Activated CD4-positive, alpha-beta T cell treated with anti-CD3 and anti-CD28 coated beads for 36 hours (primary cell): ENCODE data around the gene CYP4F2. TPM values are rescaled to one million over a fixed set of nuclear protein-coding genes. Genes with fewer than 3 reads are reported as not detected.
"Not testable (repeated sequence)": the region's sequence is repeated elsewhere in the genome, so short reads cannot be mapped to it uniquely, and the experiment has no call there.

Source experiments
- ATAC-seq: fragments of 200-7000 bp; cut with Tn5 transposase; one replicate; pipeline ENCODE4 v1.10.0; 2021; ENCODE audit warnings: mild to moderate bottlenecking, moderate library complexity
- CTCF ChIA-PET: fragments of 350-600 bp; sonication (Branson Sonifier 250); formaldehyde crosslinking; loops from one replicate; lab custom pipeline; 2021; ENCODE audit warnings: antibody characterized with exemption; lab: Charles Lee
- POLR2A ChIA-PET: fragments of 350-600 bp; sonication (Branson Sonifier 250); formaldehyde crosslinking; loops from one replicate; lab custom pipeline; 2021; ENCODE audit warnings: antibody characterized with exemption, inconsistent platforms; lab: Charles Lee
- DNase-seq: peaks from one replicate; pipeline ENCODE4 v3.0.0-alpha.2; 2020
- H3K27ac Mint-ChIP-seq: one replicate; pipeline ENCODE4 v1.8.0; 2021; ENCODE audit warnings: mixed read lengths
- H3K27me3 Mint-ChIP-seq: one replicate; pipeline ENCODE4 v1.8.0; 2021; ENCODE audit warnings: mixed read lengths
- H3K36me3 Mint-ChIP-seq: one replicate; pipeline ENCODE4 v1.8.0; 2021; ENCODE audit warnings: low read depth, mixed read lengths
- H3K4me1 Mint-ChIP-seq: one replicate; pipeline ENCODE4 v1.8.0; 2021; ENCODE audit warnings: mixed read lengths
- H3K4me3 Mint-ChIP-seq: one replicate; pipeline ENCODE4 v1.8.0; 2021; ENCODE audit warnings: mild to moderate bottlenecking, moderate library complexity, mixed read lengths
- H3K9me3 Mint-ChIP-seq: one replicate; pipeline ENCODE4 v1.8.0; 2021; ENCODE audit warnings: low read depth, mixed read lengths
- intact Hi-C, 2 experiments: fragments of 100-400 bp; cut with DNase I in 1 of 2; cut with micrococcal nuclease in 1 of 2; formaldehyde crosslinking; loops; one replicate each; pipeline versions ENCODE4 v1.14.2 to v1.15.1; 2022 to 2024; cut with DNase I, micrococcal nuclease
- total RNA-seq, 2 experiments: library from RNA; stranded (reverse); gene quantifications; one replicate each; pipeline ENCODE4 v1.2.3, GENCODE V29; 2021

CYP4F2 gene
- total RNA-seq, 2 experiments from 2014 or later = not detected

GRCh38 chr19:15923702-15924101 lies 25.8 kb upstream of the CYP4F2 start:
- no peak for DNase-seq
- Mint-ChIP-seq H3K27ac (no peak overlapping the region), H3K27me3 (peaks cover 22% of the 10 kb centered on the region), H3K4me1 (no peaks in the 10 kb centered on the region), H3K9me3 (no peaks in the 10 kb centered on the region), H3K4me3 (no peak overlapping the region), H3K36me3 (no peaks in the 10 kb centered on the region)
- POLR2A ChIA-PET = no interaction called here
- intact Hi-C loops = no loop called here
- CTCF ChIA-PET = no interaction called here
- no peak for ATAC-seq

- intact Hi-C loops = no loop called here
- ATAC-seq = no peak
- Mint-ChIP-seq H3K27me3 (peaks cover 24% of the 10 kb centered on the region), H3K36me3 (no peaks in the 10 kb centered on the region), H3K9me3 (no peaks in the 10 kb centered on the region), H3K4me3 (no peak overlapping the region), H3K4me1 (no peaks in the 10 kb centered on the region), H3K27ac (no peak overlapping the region)
- no peak for DNase-seq
- ChIA-PET POLR2A (no interaction called here), CTCF (no interaction called here)
Measured at GRCh38 chr19:15922021-15922420, 24.1 kb upstream of the CYP4F2 start.

DNA sequence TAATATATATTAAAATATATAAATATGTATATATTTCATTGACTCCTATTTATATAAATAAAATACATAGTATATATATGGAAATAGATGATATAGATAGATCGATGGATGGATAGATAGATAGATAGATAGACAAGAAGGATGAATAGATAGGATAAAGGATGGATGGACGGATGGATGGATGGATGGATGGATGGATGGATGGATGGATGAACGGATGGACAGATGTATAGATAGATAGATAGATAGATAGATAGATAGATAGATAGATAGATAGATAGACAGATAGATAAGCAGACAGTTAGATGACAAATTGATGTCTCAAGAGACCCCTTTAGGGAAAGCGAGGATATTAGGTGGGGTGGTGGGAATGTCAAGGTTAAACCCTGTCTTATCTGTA lies 21.4 kb upstream of the CYP4F2 start:
- Mint-ChIP-seq H3K9me3 (no peaks in the 10 kb centered on the region), H3K36me3 (peaks cover 3% of the 10 kb centered on the region), H3K4me1 (no peaks in the 10 kb centered on the region), H3K27me3 (peaks cover 20% of the 10 kb centered on the region), H3K4me3 (no peak overlapping the region), H3K27ac (no peak overlapping the region)
- DNase-seq (no peak), ATAC-seq (no peak)
- intact Hi-C loops = no loop called here
- CTCF ChIA-PET = no interaction called here
- POLR2A ChIA-PET = no interaction called here

- Mint-ChIP-seq H3K4me3 (no peak overlapping the region), H3K27me3 (peaks cover 30% of the 10 kb centered on the region), H3K27ac (no peak overlapping the region), H3K36me3 (peaks cover 3% of the 10 kb centered on the region), H3K4me1 (peaks cover 3% of the 10 kb centered on the region), H3K9me3 (no peaks in the 10 kb centered on the region)
- ChIA-PET POLR2A (no interaction called here), CTCF (no interaction called here)
- intact Hi-C loops = no loop called here
- DNase-seq (no peak), ATAC-seq (no peak)
Measured at GRCh38 chr19:15915109-15915508, 17.2 kb upstream of the CYP4F2 start.

DNA sequence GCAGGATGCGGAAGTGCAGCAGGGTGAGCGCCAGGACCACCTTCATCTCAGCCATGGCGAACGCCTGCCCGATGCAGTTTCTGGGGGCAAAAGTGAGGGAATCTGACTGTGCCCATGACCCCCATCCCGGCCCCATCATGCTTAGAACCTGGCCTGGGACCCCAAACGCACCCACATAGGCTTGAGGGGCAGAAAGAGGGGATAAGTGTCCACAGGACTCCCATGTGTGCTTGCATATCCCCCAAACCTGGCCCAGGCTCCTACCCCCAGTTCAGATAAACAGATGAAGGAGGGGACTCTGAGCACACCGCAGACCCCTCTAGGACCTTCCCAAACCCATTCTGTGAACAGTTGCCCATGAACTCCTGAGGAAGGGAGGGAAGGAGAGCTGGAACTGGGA lies 16.0 kb upstream of the CYP4F2 start:
- Mint-ChIP-seq H3K4me1 (peaks cover 3% of the 10 kb centered on the region), H3K36me3 (peaks cover 3% of the 10 kb centered on the region), H3K27ac (no peak overlapping the region), H3K4me3 (no peak overlapping the region), H3K27me3 (peaks cover 32% of the 10 kb centered on the region), H3K9me3 (no peaks in the 10 kb centered on the region)
- DNase-seq (no peak), ATAC-seq (no peak)
- intact Hi-C loops = no loop called here
- ChIA-PET POLR2A (no interaction called here), CTCF (no interaction called here)

- H3K4me3 Mint-ChIP-seq = no peak overlapping the region
- H3K9me3 Mint-ChIP-seq = no peaks in the 10 kb centered on the region
- H3K36me3 Mint-ChIP-seq = peaks cover 3% of the 10 kb centered on the region
- H3K27ac Mint-ChIP-seq = no peak overlapping the region
- intact Hi-C loops = no loop called here
- peaks cover 3% of the 10 kb centered on the region for H3K4me1 Mint-ChIP-seq
- H3K27me3 Mint-ChIP-seq = peaks cover 28% of the 10 kb centered on the region
- DNase-seq (no peak), ATAC-seq (no peak)
- CTCF ChIA-PET = no interaction called here
- POLR2A ChIA-PET = no interaction called here
Measured at GRCh38 chr19:15913384-15913783, 15.5 kb upstream of the CYP4F2 start.

DNA sequence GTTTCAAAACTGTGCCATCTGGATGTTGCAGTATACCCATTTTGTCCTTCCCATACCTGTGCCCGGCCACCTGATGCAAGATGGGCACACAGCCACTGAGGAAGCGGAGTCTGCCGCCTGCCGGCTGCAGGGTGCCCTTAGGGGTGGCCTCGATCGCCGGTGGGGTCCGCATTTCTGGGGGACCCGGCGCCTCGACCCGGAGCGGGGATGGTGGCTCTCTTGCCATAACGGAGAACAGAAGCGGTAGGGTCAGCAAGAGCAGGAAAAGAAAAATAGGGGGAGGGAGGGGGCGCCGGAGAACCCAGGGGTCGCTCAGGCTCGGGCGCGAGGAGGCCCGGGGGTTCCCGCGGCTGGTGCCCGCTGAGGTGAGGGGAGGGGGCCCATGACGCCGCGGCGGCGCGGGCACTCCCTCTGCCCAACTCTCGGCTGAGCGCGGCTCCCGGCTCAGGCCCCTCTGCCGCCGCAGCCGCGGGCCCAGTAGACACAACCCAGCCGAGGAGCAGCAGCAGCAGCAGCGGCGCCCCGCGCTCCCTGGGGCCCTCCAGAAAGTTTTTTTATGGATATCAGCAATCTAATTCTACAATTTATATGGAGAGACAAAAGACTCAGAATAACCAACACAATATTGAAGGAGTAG lies 13.8 kb upstream of the CYP4F2 start:
- DNase-seq (no peak), ATAC-seq (no peak)
- H3K9me3 Mint-ChIP-seq = no peaks in the 10 kb centered on the region
- no peak overlapping the region for H3K27ac Mint-ChIP-seq
- H3K27me3 Mint-ChIP-seq = peaks cover 30% of the 10 kb centered on the region
- intact Hi-C loops = no loop called here
- ChIA-PET POLR2A (no interaction called here), CTCF (interaction anchor here (0.6 to 0.7 kb wide), 2 partner anchors 56 to 282 kb away, joined by 3 read pairs; no protein-coding TSS in a partner anchor)
- H3K4me1 Mint-ChIP-seq = peaks cover 3% of the 10 kb centered on the region
- no peak overlapping the region for H3K4me3 Mint-ChIP-seq
- peaks cover 3% of the 10 kb centered on the region for H3K36me3 Mint-ChIP-seq

DNA sequence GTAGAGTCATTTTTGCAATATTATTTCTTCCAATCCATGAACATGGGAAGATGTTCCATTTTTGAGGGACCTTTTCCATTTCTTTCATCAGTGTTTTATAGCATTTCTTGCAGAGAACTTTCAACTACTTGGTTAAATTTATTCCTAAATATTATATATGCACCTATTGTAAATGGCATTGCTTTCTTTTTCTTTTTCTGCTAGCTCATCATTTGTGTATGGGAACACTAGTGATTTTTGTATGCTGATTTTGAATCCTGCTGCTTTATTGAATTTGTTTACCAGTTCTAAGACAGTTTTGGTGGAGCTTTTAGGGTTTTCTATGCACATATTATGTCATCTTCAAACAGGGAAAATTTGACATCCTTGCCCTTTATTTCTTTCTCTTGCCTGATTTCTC lies 7.2 kb upstream of the CYP4F2 start:
- peaks cover 2% of the 10 kb centered on the region for H3K9me3 Mint-ChIP-seq
- H3K27ac Mint-ChIP-seq = no peak overlapping the region
- peaks cover 31% of the 10 kb centered on the region for H3K27me3 Mint-ChIP-seq
- ChIA-PET CTCF (interaction anchor here (0.5 kb wide), 1 partner anchor 513 kb away, joined by 3 read pairs; no protein-coding TSS in a partner anchor), POLR2A (no interaction called here)
- peaks cover 6% of the 10 kb centered on the region for H3K4me1 Mint-ChIP-seq
- H3K4me3 Mint-ChIP-seq = no peak overlapping the region
- intact Hi-C loops = no loop called here
- no peaks in the 10 kb centered on the region for H3K36me3 Mint-ChIP-seq
- ATAC-seq = no peak
- DNase-seq = no peak

DNA sequence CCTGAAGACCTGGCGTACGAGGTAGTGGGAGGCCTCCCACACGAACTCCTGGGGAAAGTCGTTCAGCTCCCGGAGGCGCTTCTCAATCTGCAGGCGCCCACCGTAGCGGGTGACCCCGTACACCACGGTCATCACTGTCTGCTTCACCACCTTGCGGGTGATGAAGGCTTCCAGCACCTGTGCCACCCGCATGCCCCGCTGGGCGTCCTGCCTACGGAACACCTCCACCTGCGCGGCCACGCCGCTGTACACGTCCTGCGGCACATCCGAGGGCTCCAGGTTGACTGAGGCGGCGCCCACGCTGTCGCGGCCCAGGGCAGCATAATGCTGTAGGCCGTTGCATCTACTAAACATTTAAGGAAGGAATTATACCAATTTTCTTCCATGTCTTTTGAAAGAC lies 5.0 kb upstream of the CYP4F2 start:
- H3K27me3 Mint-ChIP-seq = peaks cover 29% of the 10 kb centered on the region
- H3K4me1 Mint-ChIP-seq, H3K36me3 Mint-ChIP-seq, DNase-seq, intact Hi-C loops, H3K4me3 Mint-ChIP-seq, H3K9me3 Mint-ChIP-seq, CTCF ChIA-PET, H3K27ac Mint-ChIP-seq, POLR2A ChIA-PET, ATAC-seq: not testable (repeated sequence)

DNA sequence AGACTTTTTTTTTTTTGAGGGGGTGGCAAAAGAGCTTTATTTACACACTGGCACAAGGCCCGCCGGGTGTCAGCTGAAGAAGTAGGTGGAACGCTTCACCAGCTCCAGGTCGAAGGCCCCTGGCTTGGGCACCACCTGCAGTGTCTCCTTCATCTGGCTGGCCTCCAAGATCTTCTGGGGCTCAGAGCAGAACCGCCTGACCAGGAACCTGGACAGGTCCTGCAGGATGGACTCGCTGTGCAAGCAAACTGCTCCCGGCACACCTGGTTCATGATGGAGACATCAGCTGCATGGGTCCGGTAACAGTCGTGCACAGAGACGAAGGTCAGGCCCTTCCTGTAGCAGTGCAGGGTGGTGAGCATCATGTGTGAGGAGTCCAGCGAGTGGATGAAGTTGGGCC lies 4.4 kb upstream of the CYP4F2 start:
- ATAC-seq (no peak), DNase-seq (no peak)
- intact Hi-C loops = no loop called here
- H3K36me3 Mint-ChIP-seq = no peaks in the 10 kb centered on the region
- no peak overlapping the region for H3K27ac Mint-ChIP-seq
- ChIA-PET CTCF (no interaction called here), POLR2A (no interaction called here)
- peaks cover 8% of the 10 kb centered on the region for H3K4me1 Mint-ChIP-seq
- H3K4me3 Mint-ChIP-seq = no peak overlapping the region
- peaks cover 27% of the 10 kb centered on the region for H3K27me3 Mint-ChIP-seq
- H3K9me3 Mint-ChIP-seq = peaks cover 2% of the 10 kb centered on the region

GRCh38 chr19:15900504-15900903 lies 2.6 kb upstream of the CYP4F2 start:
- H3K27ac Mint-ChIP-seq = no peak overlapping the region
- no peak for ATAC-seq
- intact Hi-C loops = no loop called here
- H3K9me3 Mint-ChIP-seq = peaks cover 2% of the 10 kb centered on the region
- H3K4me1 Mint-ChIP-seq = peaks cover 8% of the 10 kb centered on the region
- no peaks in the 10 kb centered on the region for H3K36me3 Mint-ChIP-seq
- POLR2A ChIA-PET = interaction anchor here (0.5 kb wide), 1 partner anchor 1151 kb away, joined by 3 read pairs; no protein-coding TSS in a partner anchor
- peaks cover 34% of the 10 kb centered on the region for H3K27me3 Mint-ChIP-seq
- DNase-seq = no peak
- CTCF ChIA-PET = interaction anchor here (0.8 to 1.0 kb wide), 2 partner anchors 89 to 765 kb away, joined by 3 to 5 read pairs; no protein-coding TSS in a partner anchor
- H3K4me3 Mint-ChIP-seq = peak overlapping the region; percentile 39

DNA sequence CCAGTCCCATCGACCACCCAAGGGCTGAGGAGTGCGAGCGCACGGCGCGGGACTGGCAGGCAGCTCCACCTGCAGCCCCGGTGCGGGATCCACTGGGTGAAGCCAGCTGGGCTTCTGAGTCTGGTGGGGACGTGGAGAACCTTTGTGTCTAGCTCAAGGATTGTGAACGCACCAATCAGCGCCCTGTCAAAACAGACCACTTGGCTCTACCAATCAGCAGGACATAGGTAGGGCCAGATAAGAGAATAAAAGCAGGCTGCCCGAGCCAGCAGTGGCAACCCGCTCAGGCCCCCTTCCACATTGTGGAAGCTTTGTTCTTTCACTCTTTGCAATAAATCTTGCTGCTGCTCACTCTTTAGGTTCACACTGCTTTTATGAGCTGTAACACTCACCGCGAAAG lies 2.2 kb upstream of the CYP4F2 start:
- DNase-seq, H3K9me3 Mint-ChIP-seq, H3K36me3 Mint-ChIP-seq, intact Hi-C loops, H3K4me1 Mint-ChIP-seq, H3K27ac Mint-ChIP-seq, ATAC-seq: not testable (repeated sequence)
- ChIA-PET POLR2A (interaction anchor here (0.5 to 0.7 kb wide), 2 partner anchors 806 to 1150 kb away, joined by 3 read pairs; no protein-coding TSS in a partner anchor), CTCF (interaction anchor here (0.6 to 0.8 kb wide), 2 partner anchors 270 to 766 kb away, joined by 3 to 5 read pairs; no protein-coding TSS in a partner anchor)
- Mint-ChIP-seq H3K27me3 (peaks cover 34% of the 10 kb centered on the region), H3K4me3 (peak overlapping the region; percentile 39)
